H7 (cell line): ENCODE data around the gene PAFAH1B1. TPM values are rescaled to one million over a fixed set of nuclear protein-coding genes. Genes with fewer than 3 reads are reported as not detected.

Source experiments
- DNase-seq: peaks from one replicate; pipeline ENCODE4 v3.0.0; 2012
- H3K27me3 ChIP-seq: 2 replicates; pipeline ENCODE4 v1.6.0; 2011; ENCODE audit warnings: mild to moderate bottlenecking, low read length; ENCODE audit not compliant: control insufficient read depth, insufficient read depth
- H3K36me3 ChIP-seq: replicated peaks from 2 replicates; pipeline ENCODE4 v1.5.1; 2011; ENCODE audit warnings: low read length; ENCODE audit not compliant: control insufficient read depth, insufficient read depth
- H3K4me3 ChIP-seq: 2 replicates; pipeline ENCODE4 v1.5.1; 2011; ENCODE audit warnings: low read depth, mild to moderate bottlenecking, control low read depth, low read length, moderate library complexity; ENCODE audit not compliant: insufficient read depth
- total RNA-seq: library from RNA; depleted of rRNA; stranded (reverse); fragments of >200 nt; shearing (Covaris generic); gene quantifications from 2 replicates; pipeline ENCODE4 v1.2.3, GENCODE V29; 2014

Gene PAFAH1B1
- total RNA-seq, 1 experiment from 2014 or later = 79.6 TPM

- Histone ChIP-seq H3K36me3 (peaks cover 7% of the 10 kb centered on the region), H3K4me3 (no peak overlapping the region), H3K27me3 (no peaks in the 10 kb centered on the region)
- DNase-seq = no peak
Observed at GRCh38 chr17:2683912-2684311, 90.5 kb downstream of the PAFAH1B1 start.

- DNase-seq = peak; percentile 33
- Histone ChIP-seq H3K27me3 (no peaks in the 10 kb centered on the region), H3K4me3 (no peak overlapping the region), H3K36me3 (peaks cover 7% of the 10 kb centered on the region)
Observed at GRCh38 chr17:2684549-2684948, 91.1 kb downstream of the PAFAH1B1 start.

GRCh38 chr17:2685696-2686095, 92.2 kb downstream of the PAFAH1B1 start:
- DNase-seq = peak; percentile 56
- H3K36me3 ChIP-seq = peaks cover 6% of the 10 kb centered on the region
- H3K27me3 ChIP-seq = no peaks in the 10 kb centered on the region
- no peak overlapping the region for H3K4me3 ChIP-seq

- no peak for DNase-seq
- Histone ChIP-seq H3K4me3 (no peak overlapping the region), H3K36me3 (no peaks in the 10 kb centered on the region), H3K27me3 (no peaks in the 10 kb centered on the region)
Observed at GRCh38 chr17:2687074-2687418, 93.6 kb downstream of the PAFAH1B1 start.

- Histone ChIP-seq H3K4me3 (no peak overlapping the region), H3K27me3 (no peaks in the 10 kb centered on the region), H3K36me3 (no peaks in the 10 kb centered on the region)
- peak; percentile 44 for DNase-seq
Observed at GRCh38 chr17:2688351-2689342, 95.2 kb downstream of the PAFAH1B1 start.

- Histone ChIP-seq H3K4me3 (no peak overlapping the region), H3K27me3 (no peaks in the 10 kb centered on the region), H3K36me3 (no peaks in the 10 kb centered on the region)
- peak; percentile 67 for DNase-seq
Observed at GRCh38 chr17:2689411-2690164, 96.1 kb downstream of the PAFAH1B1 start.

- DNase-seq = peak; percentile 70
- no peaks in the 10 kb centered on the region for H3K36me3 ChIP-seq
- no peak overlapping the region for H3K4me3 ChIP-seq
- H3K27me3 ChIP-seq = no peaks in the 10 kb centered on the region
Observed at GRCh38 chr17:2690165-2691068, 97.0 kb downstream of the PAFAH1B1 start.

GRCh38 chr17:2691069-2691871, 97.8 kb downstream of the PAFAH1B1 start:
- peak; percentile 67 for DNase-seq
- H3K36me3 ChIP-seq = no peaks in the 10 kb centered on the region; the same call in 1 of the 2 replicates
- no peak overlapping the region for H3K4me3 ChIP-seq
- no peaks in the 10 kb centered on the region for H3K27me3 ChIP-seq

GRCh38 chr17:2691965-2692780, 98.7 kb downstream of the PAFAH1B1 start:
- H3K36me3 ChIP-seq = peaks cover 3% of the 10 kb centered on the region
- peak; percentile 62 for DNase-seq

GRCh38 chr17:2692781-2693135, 99.3 kb downstream of the PAFAH1B1 start:
- no peaks in the 10 kb centered on the region for H3K27me3 ChIP-seq
- H3K4me3 ChIP-seq = no peak overlapping the region
- DNase-seq = no peak
- H3K36me3 ChIP-seq = peaks cover 3% of the 10 kb centered on the region

More at GRCh38 chr17:2691965-2692780, 98.7 kb downstream of the PAFAH1B1 start:
- Histone ChIP-seq H3K27me3 (no peaks in the 10 kb centered on the region), H3K4me3 (no peak overlapping the region)

- H3K27me3 ChIP-seq = no peaks in the 10 kb centered on the region
- H3K36me3 ChIP-seq = peaks cover 3% of the 10 kb centered on the region
- DNase-seq = peak; percentile 58
- no peak overlapping the region for H3K4me3 ChIP-seq
Observed at GRCh38 chr17:2693561-2694380, 100.3 kb downstream of the PAFAH1B1 start.
